H9 (cell line): ENCODE results near the gene EPHB3. TPM values are rescaled to one million over a fixed set of nuclear protein-coding genes. Genes with fewer than 3 reads are reported as not detected.

ENCODE experiments used
- DNase-seq: peaks from one replicate; pipeline ENCODE4 v3.0.0-alpha.2; 2017
- H2AFZ ChIP-seq: one replicate; pipeline ENCODE4 v1.6.1; 2013; ENCODE audit warnings: mild to moderate bottlenecking, low read length, control low read depth, moderate library complexity
- H2AK5ac ChIP-seq: 2 replicates; pipeline ENCODE4 v1.6.1; 2013; ENCODE audit warnings: low read length, control low read depth, mixed read lengths; ENCODE audit not compliant: insufficient read length
- H2BK120ac ChIP-seq: one replicate; pipeline ENCODE4 v1.6.1; 2013; ENCODE audit warnings: low read depth, mild to moderate bottlenecking, low read length, control low read depth, inconsistent platforms; ENCODE audit not compliant: poor library complexity, severe bottlenecking
- H2BK12ac ChIP-seq: 2 replicates; pipeline ENCODE4 v1.6.1; 2013; ENCODE audit warnings: low read length, control low read depth, mixed read lengths, low read depth; ENCODE audit not compliant: insufficient read length
- H2BK15ac ChIP-seq: 2 replicates; pipeline ENCODE4 v1.6.1; 2013; ENCODE audit warnings: low read depth, low read length, control low read depth
- H2BK20ac ChIP-seq: one replicate; pipeline ENCODE4 v1.6.1; 2013; ENCODE audit warnings: low read depth, mild to moderate bottlenecking, low read length, control low read depth, inconsistent platforms; ENCODE audit not compliant: poor library complexity, severe bottlenecking
- H2BK5ac ChIP-seq: 2 replicates; pipeline ENCODE4 v1.6.1; 2013; ENCODE audit warnings: low read length, control low read depth, mixed read lengths; ENCODE audit not compliant: insufficient read length
- H3K14ac ChIP-seq: 2 replicates; pipeline ENCODE4 v1.6.1; 2013; ENCODE audit warnings: low read length, control low read depth; ENCODE audit not compliant: insufficient read depth
- H3K18ac ChIP-seq: 2 replicates; pipeline ENCODE4 v1.6.1; 2013; ENCODE audit warnings: low read depth, mild to moderate bottlenecking, mixed read lengths, low read length, control low read depth; ENCODE audit not compliant: insufficient read length
- H3K23ac ChIP-seq: 2 replicates; pipeline ENCODE4 v1.6.1; 2013; ENCODE audit warnings: low read length, control low read depth, mixed read lengths, low read depth; ENCODE audit not compliant: insufficient read length
- H3K23me2 ChIP-seq: 2 replicates; pipeline ENCODE4 v1.6.1; 2013; ENCODE audit warnings: low read depth, mild to moderate bottlenecking, mixed read lengths, low read length, control low read depth; ENCODE audit not compliant: insufficient read length, poor library complexity, severe bottlenecking
- H3K27ac ChIP-seq: 2 replicates; pipeline ENCODE4 v1.5.1; 2013; ENCODE audit warnings: low read length, control low read depth, mixed read lengths, low read depth; ENCODE audit not compliant: insufficient read length
- H3K27me3 ChIP-seq: 2 replicates; pipeline ENCODE4 v1.6.1; 2013; ENCODE audit warnings: low read length, control low read depth, inconsistent platforms; ENCODE audit not compliant: insufficient read depth
- H3K4ac ChIP-seq: 2 replicates; pipeline ENCODE4 v1.6.1; 2013; ENCODE audit warnings: low read depth, mild to moderate bottlenecking, control low read depth, inconsistent platforms, low read length, moderate library complexity
- H3K4me1 ChIP-seq: 2 replicates; pipeline ENCODE4 v1.6.1; 2013; ENCODE audit warnings: low read length, control low read depth, inconsistent platforms; ENCODE audit not compliant: insufficient read depth
- H3K4me2 ChIP-seq: 2 replicates; pipeline ENCODE4 v1.6.1; 2013; ENCODE audit warnings: low read length, control low read depth, mixed read lengths; ENCODE audit not compliant: insufficient read length, insufficient read depth
- H3K56ac ChIP-seq: 2 replicates; pipeline ENCODE4 v1.6.1; 2013; ENCODE audit warnings: low read depth, mild to moderate bottlenecking, mixed read lengths, low read length, control low read depth; ENCODE audit not compliant: insufficient read length
- H3K79me1 ChIP-seq: 2 replicates; pipeline ENCODE4 v1.6.1; 2013; ENCODE audit warnings: low read depth, mild to moderate bottlenecking, moderate library complexity, low read length, control low read depth, inconsistent platforms; ENCODE audit not compliant: insufficient read depth, poor library complexity, severe bottlenecking
- H3K79me2 ChIP-seq: 2 replicates; pipeline ENCODE4 v1.6.1; 2013; ENCODE audit warnings: low read length, control low read depth, inconsistent platforms; ENCODE audit not compliant: insufficient read depth
- H3K9ac ChIP-seq: 2 replicates; pipeline ENCODE4 v1.6.1; 2013; ENCODE audit warnings: low read length, control low read depth, mixed read lengths; ENCODE audit not compliant: insufficient read length; ENCODE audit errors: extremely low read depth
- H3K9me3 ChIP-seq: one replicate; pipeline ENCODE4 v1.6.1; 2013; ENCODE audit warnings: low read depth, low read length, inconsistent platforms; ENCODE audit not compliant: control insufficient read depth
- H3T11ph ChIP-seq: one replicate; pipeline ENCODE4 v1.6.1; 2013; ENCODE audit warnings: mild to moderate bottlenecking, low read length, control low read depth, inconsistent platforms
- H4K20me1 ChIP-seq: one replicate; pipeline ENCODE4 v1.6.1; 2013; ENCODE audit not compliant: control insufficient read depth, insufficient read length, insufficient read depth
- H4K5ac ChIP-seq: 2 replicates; pipeline ENCODE4 v1.6.1; 2013; ENCODE audit warnings: low read depth, mild to moderate bottlenecking, mixed read lengths, low read length, control low read depth; ENCODE audit not compliant: insufficient read length
- H4K8ac ChIP-seq: replicated peaks from 2 replicates; pipeline ENCODE4 v1.6.1; 2013; ENCODE audit warnings: low read length, control low read depth, mixed read lengths, low read depth; ENCODE audit not compliant: insufficient read length
- H4K91ac ChIP-seq: 2 replicates; pipeline ENCODE4 v1.6.1; 2013; ENCODE audit warnings: low read depth, mild to moderate bottlenecking, moderate library complexity, mixed read lengths, low read length, control low read depth; ENCODE audit not compliant: insufficient read length
- H3K27ac Mint-ChIP-seq, 3 experiments: 2 replicates in 2 of 3; 3 replicates in 1 of 3; pipeline ENCODE4 v1.8.0; 2020 to 2021; ENCODE audit warnings: mixed read lengths in 3 of 3, mild to moderate bottlenecking in 1 of 3, moderate library complexity in 1 of 3
- H3K27me3 Mint-ChIP-seq: 2 replicates; pipeline ENCODE4 v1.8.0; 2021; ENCODE audit warnings: low read depth, mild to moderate bottlenecking, moderate library complexity, mixed read lengths
- H3K36me3 Mint-ChIP-seq, 3 experiments: 2 replicates in 2 of 3; 3 replicates in 1 of 3; pipeline ENCODE4 v1.8.0; 2020 to 2021; ENCODE audit warnings: low read depth in 3 of 3, mixed read lengths in 3 of 3; ENCODE audit not compliant: insufficient read depth in 1 of 3
- H3K4me1 Mint-ChIP-seq, 2 experiments: 2 replicates each; pipeline ENCODE4 v1.8.0; 2020; ENCODE audit warnings: mixed read lengths in 2 of 2
- H3K4me3 Mint-ChIP-seq, 2 experiments: 2 replicates in 1 of 2; 3 replicates in 1 of 2; pipeline ENCODE4 v1.8.0; 2020 to 2021; ENCODE audit warnings: mild to moderate bottlenecking in 2 of 2, mixed read lengths in 2 of 2, moderate library complexity in 1 of 2
- H3K9me3 Mint-ChIP-seq, 2 experiments: 2 replicates in 1 of 2; 3 replicates in 1 of 2; pipeline ENCODE4 v1.8.0; 2020; ENCODE audit warnings: mild to moderate bottlenecking in 2 of 2, mixed read lengths in 2 of 2, moderate library complexity in 1 of 2
- CTCF ChIP-seq: fragments of 200-600 bp; sonication (generic); conservative IDR thresholded peaks from 3 replicates; pipeline ENCODE4 v1.8.0; 2021; ENCODE audit warnings: antibody characterized with exemption, mild to moderate bottlenecking
- WGBS: extraction: QIAGEN DNeasy Blood & Tissue Kit; methylation state at CpG from one replicate; pipeline ENCODE4 v1.1.7; 2013; ENCODE audit warnings: missing lambda C conversion rate, low lambda C conversion rate, mixed read lengths; ENCODE audit not compliant: insufficient read length; ENCODE audit errors: extremely low coverage; 5-methylcytosine and 5-hydroxymethylcytosine counted together
- total RNA-seq: library from RNA; stranded (reverse); gene quantifications from 2 replicates; pipeline ENCODE4 v1.2.1, GENCODE V29; 2021

The EPHB3 gene
- total RNA-seq, 1 experiment from 2014 or later: 1.0 TPM

- no CpG with 5 or more reads among the region's 12 CpGs for WGBS
- peaks cover 59% of the 10 kb centered on the region for H3K27me3 Mint-ChIP-seq
- no peak overlapping the region for H3K56ac ChIP-seq
Observed at GRCh38 chr3:184594371-184595001, 32.9 kb downstream of the EPHB3 start.

More at GRCh38 chr3:184594371-184595001, 32.9 kb downstream of the EPHB3 start:
- H3K14ac ChIP-seq: no peak overlapping the region
- no peak overlapping the region for H3K4me2 ChIP-seq
- no peak overlapping the region for H2BK5ac ChIP-seq
- H2AK5ac ChIP-seq: no peak overlapping the region
- no peak for TF ChIP-seq CTCF
- no peak overlapping the region for H4K91ac ChIP-seq
- no peak overlapping the region for H3K9ac ChIP-seq
- no peak for DNase-seq
- no peaks in the 10 kb centered on the region for H3K36me3 Mint-ChIP-seq
- H3K27ac ChIP-seq: no peak overlapping the region
- no peaks in the 10 kb centered on the region for H3K79me1 ChIP-seq
- H3K27ac Mint-ChIP-seq: no peak overlapping the region; a peak in 1 of 7 replicates
- no peak overlapping the region for H2BK12ac ChIP-seq
- H3K4me1 ChIP-seq: peaks cover 6% of the 10 kb centered on the region; the same call in 1 of the 2 replicates
- 0 out of 5 replicates have a peak overlapping the region, but pooled peaks of 1 of the 2 experiments have one; percentile 16 for H3K4me3 Mint-ChIP-seq
- no peak overlapping the region for H2BK15ac ChIP-seq
- H3K23ac ChIP-seq: no peak overlapping the region
- H4K20me1 ChIP-seq: no peaks in the 10 kb centered on the region
- no peak overlapping the region for H4K8ac ChIP-seq
- no peak overlapping the region for H2AFZ ChIP-seq
- H3K18ac ChIP-seq: no peak overlapping the region
- H3K9me3 ChIP-seq: no peaks in the 10 kb centered on the region
- peaks cover 32 to 45% of the 10 kb centered on the region in 2 experiments for H3K4me1 Mint-ChIP-seq
- no peaks in the 10 kb centered on the region for H3K23me2 ChIP-seq
- H3K27me3 ChIP-seq: peaks cover 7% of the 10 kb centered on the region; the same call in 1 of the 2 replicates
- H2BK120ac ChIP-seq: no peak overlapping the region
- no peak overlapping the region for H3K4ac ChIP-seq
- no peaks in the 10 kb centered on the region; a peak in 2 of 5 replicates for H3K9me3 Mint-ChIP-seq
- H3K79me2 ChIP-seq: no peaks in the 10 kb centered on the region
- no peak overlapping the region for H4K5ac ChIP-seq
- H3T11ph ChIP-seq: no peak overlapping the region
- H2BK20ac ChIP-seq: no peak overlapping the region
